Dermis microvascular lymphatic vessel endothelial cell (primary cell): ENCODE data around the gene C16orf87. TPM values are rescaled to one million over a fixed set of nuclear protein-coding genes. Genes with fewer than 3 reads are reported as not detected.

Source experiments
- DNase-seq, 2 donors: peaks; one replicate each; pipeline versions ENCODE4 v3.0.0 to v3.0.0-alpha.2; 2010; ENCODE audit warnings: low read depth in 2 of 2
- total RNA-seq: library from RNA; depleted of rRNA; stranded (reverse); fragments of >200 nt; gene quantifications from 2 replicates; pipeline ENCODE4 v1.2.1, GENCODE V29; 2014

The C16orf87 gene
- total RNA-seq, 1 donor from 2014 or later = 5.8 TPM

DNA sequence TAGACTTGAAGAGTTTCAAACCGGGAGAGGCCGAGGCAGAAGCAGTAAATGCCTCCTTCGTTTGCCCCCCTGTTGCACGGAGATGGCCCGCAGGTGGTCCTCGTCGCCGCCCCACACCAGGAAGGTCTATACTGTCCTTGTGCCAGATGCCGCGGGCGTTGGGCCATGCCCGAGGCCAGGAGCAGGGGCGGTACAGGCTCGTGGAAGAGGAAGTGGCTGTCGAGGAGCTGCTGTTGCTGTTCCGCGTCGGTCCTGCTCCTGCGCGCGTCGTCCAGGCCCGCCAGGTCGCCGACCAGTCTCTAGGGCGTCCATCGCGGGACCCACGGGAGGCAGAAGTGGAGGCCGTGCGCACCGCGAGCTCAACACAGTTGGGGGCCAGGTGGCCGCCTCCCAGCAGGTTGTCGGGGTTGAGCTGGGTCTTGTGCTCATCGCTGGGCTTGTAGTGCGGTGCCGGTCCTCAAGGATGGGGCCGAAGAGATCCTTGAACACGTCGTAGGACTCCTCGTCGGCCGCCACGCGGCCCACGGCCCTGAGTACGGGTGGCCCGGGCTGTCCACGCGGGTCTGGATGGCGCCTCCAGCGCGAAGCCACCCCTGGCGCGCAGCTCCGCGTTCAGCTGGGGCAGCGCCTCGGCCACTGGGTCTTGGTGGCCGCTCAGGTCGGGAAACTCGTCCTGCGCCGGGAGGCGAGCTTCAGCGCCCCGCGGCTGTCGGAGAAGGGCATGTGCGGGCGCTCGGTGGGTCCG, 13.1 kb upstream of the C16orf87 start:
- DNase-seq = peak in 1 of 2 donors; percentile 5

DNA sequence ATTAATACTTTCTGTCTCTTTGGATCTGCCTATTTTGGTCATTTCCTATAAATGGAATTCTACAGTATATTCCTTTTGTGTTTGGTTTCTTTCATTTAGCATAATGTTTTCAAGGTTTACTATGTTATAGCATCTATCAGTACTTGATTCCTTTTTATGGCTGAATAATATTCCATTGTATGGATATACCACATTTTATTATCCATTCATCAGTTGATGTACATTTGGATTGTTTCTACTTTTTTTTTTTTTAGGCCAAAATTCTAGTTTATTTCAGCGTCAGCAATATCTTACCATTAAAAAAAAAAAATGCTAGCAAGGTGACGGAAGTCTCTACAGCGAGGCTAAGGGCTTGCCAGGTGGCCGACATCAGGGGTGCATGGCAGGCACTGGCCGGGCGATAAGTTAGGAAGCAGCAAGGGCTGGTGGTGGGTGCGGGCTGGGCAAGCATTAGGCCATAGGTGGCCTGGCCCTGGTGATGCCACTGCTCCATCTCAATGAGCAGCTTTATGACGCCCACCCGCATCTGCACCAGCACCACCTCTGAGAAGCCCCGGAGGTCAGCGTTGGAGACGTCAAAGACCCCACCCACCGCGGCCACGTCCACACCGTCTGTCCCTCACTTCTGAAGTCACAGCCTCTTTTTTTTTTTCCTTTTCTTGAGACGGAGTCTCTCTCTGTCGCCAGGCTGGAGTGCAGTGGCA, 11.4 kb upstream of the C16orf87 start:
- DNase-seq = no peak

DNA sequence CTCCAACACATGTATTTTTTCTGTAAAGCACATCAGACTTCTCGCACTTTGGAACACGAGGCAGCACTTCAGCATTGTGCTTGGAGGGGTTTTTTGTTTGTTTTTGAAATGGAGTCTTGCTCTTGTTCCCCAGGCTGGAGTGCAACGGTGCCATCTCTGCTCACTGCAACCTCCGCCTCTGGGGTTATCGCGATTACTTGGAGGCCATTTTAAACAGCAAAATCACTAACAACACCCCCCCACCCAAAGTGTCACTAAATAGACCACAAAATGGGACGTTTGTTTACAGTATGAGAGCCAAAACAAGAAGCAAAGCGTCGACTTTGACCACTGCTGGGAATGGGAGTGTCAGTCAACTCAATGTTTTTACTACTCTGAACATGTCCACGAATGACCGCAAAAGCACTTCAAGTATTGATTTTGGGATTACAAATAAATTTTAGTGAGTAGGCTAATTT, 9.0 kb upstream of the C16orf87 start:
- DNase-seq = no peak

DNA sequence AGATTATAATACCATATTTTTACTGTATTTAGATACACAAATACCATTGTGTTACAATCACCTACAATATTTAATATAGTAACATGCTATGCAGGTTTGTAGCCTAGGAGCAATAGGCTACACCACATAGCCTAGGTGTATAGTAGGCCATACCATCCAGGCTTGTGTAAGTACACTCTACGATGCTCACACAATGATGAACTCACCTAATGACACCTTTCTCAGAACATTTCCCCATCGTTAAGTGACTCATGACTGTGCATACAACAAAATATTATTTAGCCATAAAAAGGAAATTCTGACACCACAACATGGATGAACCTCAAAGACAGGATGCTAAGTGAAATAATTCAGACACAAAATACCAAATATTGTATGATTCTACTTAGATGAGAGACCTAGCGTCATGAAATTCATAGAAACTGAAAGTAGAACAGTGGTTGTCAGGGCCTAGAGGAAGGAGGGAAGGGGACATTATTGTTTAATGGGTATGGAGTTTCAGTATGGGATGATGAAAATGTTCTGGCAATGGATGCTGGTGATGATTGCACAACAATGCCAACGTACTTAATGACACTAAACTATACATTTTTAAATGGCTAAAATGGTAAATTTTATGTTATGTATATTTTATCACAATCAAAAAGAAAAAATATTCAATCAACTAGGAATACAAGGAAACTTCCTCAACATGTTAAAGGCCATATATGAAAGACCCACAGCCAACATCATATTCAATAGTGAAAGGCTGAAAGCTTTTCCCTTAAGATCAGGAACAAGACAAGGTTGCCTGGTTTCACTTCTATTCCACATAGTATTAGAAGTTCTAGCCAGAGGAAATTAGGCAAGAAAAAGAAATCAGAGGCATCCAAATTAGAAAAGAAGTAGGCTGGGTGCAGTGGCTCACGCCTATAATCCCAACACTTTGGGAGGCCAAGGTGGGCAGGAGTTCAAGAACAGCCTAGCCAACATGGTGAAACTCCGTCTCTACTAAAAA, 5.9 kb upstream of the C16orf87 start:
- DNase-seq = no peak

DNA sequence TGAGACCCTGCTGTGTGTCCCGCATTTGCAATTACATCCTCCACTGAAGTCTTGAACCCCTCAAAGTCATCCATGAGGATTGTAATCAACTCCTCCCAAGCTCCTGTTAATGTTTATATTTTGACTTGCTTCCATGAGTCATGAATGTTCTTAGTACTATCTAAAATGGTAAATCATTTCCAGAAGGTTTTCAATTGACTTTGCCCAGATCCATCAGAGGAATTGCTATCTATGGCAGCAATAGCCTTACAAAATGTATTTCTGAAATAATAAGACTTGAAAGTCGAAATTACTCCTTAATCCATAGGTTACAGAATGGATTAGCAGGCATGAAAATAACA, 2.5 kb upstream of the C16orf87 start:
- DNase-seq = no peak

DNA sequence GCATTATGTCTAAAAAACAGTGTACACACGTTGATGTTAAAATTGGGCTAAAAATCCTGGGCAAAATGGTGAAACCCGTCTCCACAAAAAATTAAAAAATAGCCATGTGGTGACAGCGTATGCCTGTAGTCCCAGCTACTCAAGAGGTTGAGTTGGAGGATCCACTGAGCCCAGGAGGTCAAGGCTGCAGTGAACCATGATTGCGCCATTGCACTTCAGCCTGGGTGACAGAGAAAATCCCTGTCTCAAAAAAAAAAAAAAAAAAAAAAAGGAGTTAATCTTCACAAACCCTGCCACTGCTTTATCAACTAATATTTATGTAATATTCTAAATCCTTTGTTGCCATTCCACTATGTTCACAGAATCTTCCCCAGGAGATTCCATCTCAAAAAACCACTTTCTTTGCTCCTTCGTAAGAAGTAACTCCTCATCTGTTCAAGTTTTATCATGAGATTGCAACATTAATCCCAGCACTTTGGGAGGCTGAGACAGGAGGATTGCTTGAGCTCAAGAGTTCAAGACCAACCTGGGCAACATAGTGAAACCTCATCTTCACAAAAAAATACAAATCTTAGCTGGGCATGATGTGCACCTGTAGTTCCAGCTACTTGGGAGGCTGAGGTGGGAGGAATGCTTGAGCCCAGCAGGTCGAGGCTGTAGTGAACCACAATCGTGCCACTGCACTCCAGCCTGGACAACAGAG, 1.9 kb upstream of the C16orf87 start:
- DNase-seq = no peak

DNA sequence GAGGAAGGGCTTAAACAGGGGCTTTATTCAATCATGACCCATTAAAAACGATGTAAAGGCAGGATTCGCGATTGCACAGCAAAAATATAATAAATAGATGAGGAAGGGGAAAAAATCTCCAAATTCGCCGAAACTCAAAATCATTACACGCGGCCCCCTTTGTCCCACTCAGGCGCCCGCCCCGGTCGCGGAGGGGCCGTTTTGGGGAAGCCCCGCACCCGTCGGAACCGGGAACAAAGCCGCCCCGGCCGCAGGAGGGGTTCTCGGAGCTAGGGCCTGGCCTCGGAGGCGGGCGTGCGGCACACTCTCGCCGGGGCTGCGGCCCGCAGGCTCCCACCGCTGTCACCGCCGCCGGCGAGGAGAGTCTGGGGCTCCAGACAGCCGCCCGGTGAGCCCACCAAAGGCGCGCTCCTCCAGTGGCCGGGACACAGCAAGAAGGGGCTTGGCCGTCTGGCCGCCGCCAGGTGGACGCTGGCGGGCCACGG, 521 bp downstream of the C16orf87 start:
- peak in 1 of 2 donors; percentile 40 for DNase-seq

DNA sequence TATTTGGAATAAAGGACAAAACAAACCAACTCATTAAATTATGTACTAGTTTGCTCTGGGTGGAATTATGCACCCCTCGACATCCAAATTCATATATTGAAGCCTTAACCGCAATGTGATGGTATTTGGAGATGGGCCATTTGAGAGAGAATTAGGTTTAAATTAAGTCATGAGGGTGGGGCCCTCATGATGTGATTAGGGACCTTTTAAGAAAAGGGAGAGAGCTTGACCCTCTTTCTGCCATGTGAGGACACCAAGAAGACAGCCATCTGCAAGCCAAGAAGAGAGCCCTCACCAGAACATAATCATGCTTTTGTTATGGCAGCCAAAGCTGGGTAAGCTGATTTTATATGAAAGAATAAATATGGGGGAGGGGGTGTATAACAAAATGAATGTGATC, 2.0 kb downstream of the C16orf87 start:
- DNase-seq = no peak

DNA sequence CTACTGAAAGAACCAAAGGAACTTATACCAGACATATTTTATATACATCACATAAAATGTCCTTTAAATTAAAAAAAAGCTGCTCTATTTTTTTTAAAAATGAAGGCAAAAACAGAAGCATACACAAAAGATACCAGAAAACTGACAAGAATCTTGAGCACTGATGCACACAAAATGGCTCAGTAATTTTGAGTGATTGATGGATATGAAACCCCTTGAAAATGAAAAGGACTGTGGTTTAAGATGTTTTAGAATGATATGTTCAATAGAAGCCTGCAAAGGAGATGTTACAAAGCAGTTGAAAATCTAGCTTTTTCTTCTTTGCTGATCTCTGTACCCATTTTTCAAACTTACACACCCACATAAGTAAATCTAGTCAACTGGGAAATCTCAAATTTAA, 2.7 kb downstream of the C16orf87 start:
- no peak for DNase-seq

DNA sequence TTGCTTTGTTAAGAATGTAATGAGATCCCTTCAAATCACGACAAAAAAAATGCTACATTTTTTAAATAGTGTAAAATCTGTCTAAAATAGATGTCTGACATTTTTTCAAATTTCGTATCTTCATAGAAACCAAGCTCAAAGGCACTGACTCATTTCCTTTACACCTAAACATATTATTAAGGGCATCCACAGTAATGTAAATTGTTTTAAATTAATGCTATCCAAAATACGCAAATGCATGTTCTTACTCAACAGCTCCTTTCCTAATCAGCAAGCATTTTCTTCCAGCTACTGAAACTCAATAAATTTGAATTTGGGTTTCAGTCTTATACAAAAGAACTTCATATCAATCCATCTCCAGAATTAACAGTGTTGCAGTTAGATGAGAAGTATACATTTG, 4.3 kb downstream of the C16orf87 start:
- DNase-seq = peak in 1 of 2 donors; percentile 5

DNA sequence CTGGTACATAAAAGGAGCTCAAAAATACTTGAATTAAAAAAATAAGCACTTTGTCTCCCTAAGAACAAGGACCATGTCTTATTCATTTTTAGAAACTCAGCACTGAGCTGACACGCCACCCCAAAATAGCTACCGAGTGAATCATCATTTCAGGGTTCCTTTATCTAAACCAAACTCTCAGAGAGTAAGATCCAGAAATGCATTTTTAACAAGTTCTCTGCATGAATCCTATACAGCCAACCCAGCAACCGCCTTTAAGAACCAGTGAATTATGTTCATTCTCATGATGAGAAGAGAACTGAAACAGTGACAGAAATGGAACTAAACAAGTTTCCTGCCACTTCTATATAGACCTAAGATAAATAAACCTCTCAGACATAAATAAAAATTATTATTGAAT, 8.7 kb downstream of the C16orf87 start:
- DNase-seq = no peak

DNA sequence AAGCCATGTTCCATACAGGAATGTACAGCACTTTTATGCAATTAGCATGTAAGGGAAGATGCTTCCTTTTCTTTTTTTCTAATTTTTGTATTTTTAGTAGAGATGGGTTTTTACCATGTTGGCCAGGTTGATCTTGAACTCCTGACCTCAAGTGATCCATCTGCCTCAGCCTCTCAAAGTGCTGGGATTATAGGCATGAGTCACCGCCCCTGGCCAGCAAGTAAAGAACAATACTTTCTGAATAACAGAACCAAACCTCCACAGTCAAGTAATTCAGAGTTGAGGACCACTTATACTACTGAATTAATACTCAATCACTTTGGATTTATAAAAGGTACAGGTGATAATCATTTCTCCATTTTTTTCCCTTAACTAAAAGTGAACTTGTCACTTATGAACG, 13.0 kb downstream of the C16orf87 start:
- peak in 1 of 2 donors; percentile 29 for DNase-seq

DNA sequence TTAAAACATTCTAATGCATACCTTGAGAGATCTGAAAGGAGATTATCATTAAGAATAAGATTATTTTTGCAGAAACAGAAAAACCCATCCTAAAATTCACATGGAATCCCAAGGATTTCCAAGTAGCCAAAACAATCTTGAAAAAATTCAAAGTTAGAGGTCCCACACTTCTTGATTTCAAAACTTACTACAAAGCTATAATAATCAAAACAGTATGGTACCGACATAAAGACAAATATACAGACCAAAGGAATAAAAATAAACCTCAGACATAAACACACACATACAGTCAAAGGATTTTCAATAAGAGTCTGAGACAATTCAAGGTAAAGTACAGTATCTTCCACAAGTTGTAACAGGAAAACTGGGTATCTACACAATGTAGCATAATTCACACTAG, 16.2 kb downstream of the C16orf87 start:
- DNase-seq = no peak

DNA sequence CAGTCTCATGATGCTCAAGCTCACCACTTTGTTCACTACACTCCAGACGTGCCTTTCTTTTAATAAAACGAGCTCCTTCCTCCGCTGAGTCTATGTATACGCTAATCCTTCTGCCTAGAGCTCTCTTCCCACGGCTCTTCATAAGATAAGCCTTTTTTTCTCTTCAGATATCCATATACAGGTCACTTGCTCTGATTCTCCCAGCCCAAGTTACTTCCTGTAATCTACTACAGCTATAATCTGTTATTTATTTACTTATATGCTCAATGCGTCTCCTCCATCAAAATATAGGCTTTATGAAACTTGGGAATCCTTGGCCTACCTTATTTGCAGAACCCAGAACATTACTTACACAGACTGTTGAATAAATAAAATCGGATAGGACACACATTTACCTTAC, 17.4 kb downstream of the C16orf87 start:
- DNase-seq = no peak

DNA sequence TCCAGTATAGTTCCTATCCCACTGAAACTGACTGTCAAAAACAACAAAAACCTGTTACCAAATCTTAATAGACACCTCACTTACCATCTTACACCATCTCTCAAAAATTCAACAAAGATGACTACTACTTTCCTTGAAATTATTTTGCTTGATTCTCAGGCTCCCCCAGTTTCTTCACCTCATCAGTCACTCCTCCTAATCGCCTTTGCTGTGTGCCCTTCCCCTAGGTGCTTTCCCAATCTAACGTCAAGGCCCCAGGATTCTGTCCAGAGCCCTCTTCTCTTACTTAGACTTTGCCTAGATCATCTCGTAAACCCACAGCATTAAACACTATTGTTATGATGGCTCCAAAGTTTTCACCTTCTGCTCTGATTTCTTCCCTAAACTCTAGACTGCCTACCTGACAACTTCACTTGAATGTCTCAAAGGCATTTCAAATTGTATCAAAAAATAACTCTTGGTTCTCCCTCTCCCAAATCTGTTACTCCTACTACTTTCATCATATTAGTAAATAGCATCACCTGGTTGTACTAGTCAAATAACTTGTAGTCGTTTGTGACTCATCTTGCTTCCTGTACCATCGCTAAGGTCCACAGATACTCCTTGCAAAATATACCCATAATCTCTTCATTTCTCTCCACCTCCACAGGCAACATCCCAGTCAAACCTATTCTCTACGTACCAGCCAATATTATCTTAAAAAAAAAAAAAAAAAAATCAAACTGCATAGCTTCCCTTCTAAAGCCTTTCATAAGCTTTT, 18.0 kb downstream of the C16orf87 start:
- DNase-seq = no peak

DNA sequence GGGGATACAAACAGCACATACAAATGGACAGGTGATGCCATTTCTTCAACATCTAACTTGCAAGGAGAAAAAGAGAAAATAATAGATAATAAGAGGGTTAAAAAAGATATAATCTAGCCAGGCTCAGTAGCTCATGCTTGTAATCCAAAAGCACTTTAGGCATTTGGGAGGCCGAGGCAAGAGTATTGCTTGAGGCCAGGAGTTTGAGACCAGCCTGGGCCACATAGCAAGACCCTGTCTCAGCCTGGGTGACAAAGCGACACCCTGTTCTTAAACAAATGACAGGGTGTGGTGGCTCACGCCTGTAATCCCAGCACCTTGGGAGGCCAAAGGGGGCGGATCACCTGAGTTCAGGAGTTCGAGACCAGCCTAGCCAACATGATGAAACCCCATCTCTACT, 19.3 kb downstream of the C16orf87 start:
- no peak for DNase-seq

DNA sequence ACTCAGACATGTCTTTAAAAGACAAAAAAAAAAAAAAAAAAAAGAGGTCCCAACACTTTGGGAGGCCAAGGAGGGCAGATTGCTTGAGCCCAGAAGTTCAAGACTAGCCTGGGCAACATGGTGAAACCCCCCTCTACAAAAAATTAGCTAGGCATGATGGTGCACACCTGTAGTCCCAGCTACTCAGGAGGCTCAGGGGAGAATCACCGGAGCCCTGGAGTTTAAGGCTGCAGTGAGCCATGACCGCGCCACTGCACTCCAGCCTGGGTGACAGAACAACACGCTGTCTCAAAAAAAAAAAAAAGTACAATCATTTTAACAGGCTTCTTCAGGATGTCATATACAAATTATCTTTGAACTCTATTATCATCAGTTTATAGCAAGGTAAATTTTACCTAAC, 22.0 kb downstream of the C16orf87 start:
- no peak for DNase-seq

DNA sequence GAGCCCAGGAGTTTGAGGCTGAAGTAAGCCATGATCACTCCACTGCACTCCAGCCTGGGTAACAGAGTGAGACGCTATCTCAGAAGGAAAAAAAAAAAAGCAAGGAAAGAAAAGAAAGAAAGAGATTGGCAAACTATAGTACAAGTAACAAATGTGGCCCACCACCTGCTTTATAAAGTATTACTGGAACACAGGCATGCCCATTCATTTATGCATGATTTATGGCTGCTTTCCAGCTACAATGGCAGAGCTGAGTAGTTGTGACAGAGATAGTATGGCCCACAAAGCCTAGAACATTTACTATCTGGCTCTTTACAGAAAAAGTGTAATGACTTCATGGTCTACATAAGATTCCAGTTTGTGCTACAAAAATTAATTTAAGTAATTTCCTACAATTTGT, 23.6 kb downstream of the C16orf87 start:
- no peak for DNase-seq

DNA sequence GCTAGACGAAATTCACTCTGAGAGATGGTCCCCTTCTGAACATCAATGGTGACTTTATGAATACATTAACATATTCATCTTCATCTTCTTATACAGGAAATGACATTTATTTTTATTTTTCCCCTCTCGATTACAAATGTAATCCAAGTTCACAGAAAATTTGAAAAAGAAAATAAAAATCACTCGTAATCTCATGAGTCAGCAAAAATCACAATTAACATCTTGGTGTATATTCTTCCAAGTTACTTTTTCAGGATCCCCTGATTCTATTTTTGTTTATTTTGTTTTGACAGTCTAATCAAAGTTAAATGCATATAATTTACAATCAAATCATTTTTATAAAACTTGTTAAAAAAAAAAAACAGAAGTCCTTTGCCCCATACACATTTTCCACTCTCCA, 27.6 kb downstream of the C16orf87 start:
- DNase-seq = no peak

DNA sequence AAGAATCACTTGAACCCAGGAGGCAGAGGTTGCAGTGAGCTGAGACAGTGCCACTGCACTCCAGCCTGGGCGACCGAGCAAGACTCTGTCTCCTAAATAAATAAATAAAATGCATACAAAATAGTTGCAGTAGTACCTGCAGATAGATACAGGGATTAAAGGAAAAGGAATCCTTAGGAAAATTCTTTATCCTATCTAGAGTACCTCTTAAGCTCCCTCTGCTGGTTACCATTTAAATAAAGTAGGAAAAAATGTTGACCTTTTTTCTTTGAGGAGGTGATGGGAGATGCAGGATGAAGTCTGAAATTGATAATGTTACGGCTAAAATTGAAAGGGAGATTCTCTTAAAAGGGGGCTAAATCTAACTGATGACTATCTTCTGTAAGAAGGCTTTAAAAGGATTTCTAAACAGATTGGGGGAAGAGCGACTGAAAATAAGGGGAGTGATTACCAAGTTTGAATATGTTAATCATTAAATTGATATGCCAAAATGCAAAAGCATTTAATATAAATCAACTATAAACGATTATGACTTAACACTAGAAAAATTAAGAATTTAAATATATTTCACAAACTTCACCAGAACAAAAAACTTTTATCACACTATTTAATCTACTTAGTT, 29.4 kb downstream of the C16orf87 start:
- peak in 1 of 2 donors; percentile 30 for DNase-seq
